Stomach smooth muscle (tissue), 2 donors: ENCODE data around the gene MRPL23.

Source experiments
- H3K27ac ChIP-seq: one replicate; pipeline ENCODE4 v1.7.0; 2013; ENCODE audit warnings: mild to moderate bottlenecking, low read length, inconsistent platforms
- H3K27me3 ChIP-seq, 2 donors: one replicate each; pipeline ENCODE4 v1.7.0; 2013; ENCODE audit warnings: low read length in 2 of 2; ENCODE audit not compliant: insufficient read depth in 2 of 2, control insufficient read depth in 1 of 2
- H3K36me3 ChIP-seq, 2 donors: one replicate each; pipeline ENCODE4 v1.7.0; 2013; ENCODE audit warnings: low read length in 2 of 2; ENCODE audit not compliant: control insufficient read depth in 2 of 2, insufficient read depth in 2 of 2
- H3K4me1 ChIP-seq: one replicate; pipeline ENCODE4 v1.7.0; 2013; ENCODE audit warnings: low read length; ENCODE audit not compliant: control insufficient read depth, insufficient read depth
- H3K4me3 ChIP-seq, 2 donors: one replicate each; pipeline ENCODE4 v1.7.0; 2013; ENCODE audit warnings: low read length in 2 of 2
- H3K9ac ChIP-seq, 2 donors: one replicate each; pipeline ENCODE4 v1.7.0; 2013; ENCODE audit warnings: low read length in 2 of 2, mild to moderate bottlenecking in 1 of 2
- H3K9me3 ChIP-seq, 2 donors: one replicate each; pipeline ENCODE4 v1.7.0; 2013; ENCODE audit warnings: low read length in 2 of 2; ENCODE audit not compliant: control insufficient read depth in 2 of 2
- donor health status: healthy.
- donor health status: Pancreatic carcinoma.

Gene MRPL23

DNA sequence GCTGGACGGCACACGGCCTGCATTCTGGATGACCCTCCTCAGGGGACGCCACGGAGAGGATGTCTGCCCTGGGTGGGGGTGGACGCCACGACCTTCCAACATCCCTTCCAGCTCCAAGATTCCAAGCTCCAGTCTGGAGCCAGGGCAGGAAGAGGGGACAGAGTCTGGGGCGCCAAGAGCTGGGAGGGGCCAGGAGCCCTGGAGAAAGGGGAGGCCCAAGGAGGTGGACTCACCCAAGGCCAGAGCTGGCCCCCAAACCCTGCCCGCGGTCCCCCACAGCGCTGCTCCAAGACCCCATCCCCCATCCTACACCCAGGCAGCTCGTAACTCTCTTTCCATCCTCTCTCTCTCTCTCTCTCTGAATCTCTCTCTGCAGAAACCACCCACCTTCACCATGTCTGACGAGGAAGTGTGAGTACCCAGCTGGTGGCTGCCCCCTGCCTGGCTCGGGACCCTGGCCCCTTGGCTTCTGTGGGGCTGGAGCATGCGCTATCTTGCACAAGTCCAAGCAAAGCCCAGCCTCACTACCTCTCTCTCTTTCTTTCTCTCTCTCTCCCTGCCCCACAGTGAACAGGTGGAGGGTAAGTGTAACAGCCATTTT, 24.6 kb upstream of the MRPL23 start:
- no peaks in the 10 kb centered on the region for H3K36me3 ChIP-seq
- H3K27me3 ChIP-seq: no peaks in the 10 kb centered on the region
- H3K4me1 ChIP-seq: peaks cover 23% of the 10 kb centered on the region
- H3K9me3 ChIP-seq: no peaks in the 10 kb centered on the region
- H3K9ac ChIP-seq: no peak overlapping the region
- no peak overlapping the region for H3K4me3 ChIP-seq
- no peak overlapping the region for H3K27ac ChIP-seq

GRCh38 chr11:1923201-1923956, 23.8 kb upstream of the MRPL23 start:
- no peak overlapping the region for H3K9ac ChIP-seq
- H3K27ac ChIP-seq: no peak overlapping the region
- peaks cover 25% of the 10 kb centered on the region for H3K4me1 ChIP-seq

GRCh38 chr11:1924181-1924580, 23.0 kb upstream of the MRPL23 start:
- Histone ChIP-seq H3K4me1 (peaks cover 25% of the 10 kb centered on the region), H3K27me3 (no peaks in the 10 kb centered on the region), H3K9ac (no peak overlapping the region), H3K27ac (no peak overlapping the region), H3K4me3 (no peak overlapping the region), H3K9me3 (no peaks in the 10 kb centered on the region), H3K36me3 (no peaks in the 10 kb centered on the region)

More at GRCh38 chr11:1923201-1923956, 23.8 kb upstream of the MRPL23 start:
- Histone ChIP-seq H3K4me3 (no peak overlapping the region), H3K27me3 (no peaks in the 10 kb centered on the region), H3K9me3 (no peaks in the 10 kb centered on the region), H3K36me3 (no peaks in the 10 kb centered on the region)

GRCh38 chr11:1924646-1925372, 22.3 kb upstream of the MRPL23 start:
- peaks cover 25% of the 10 kb centered on the region for H3K4me1 ChIP-seq

DNA sequence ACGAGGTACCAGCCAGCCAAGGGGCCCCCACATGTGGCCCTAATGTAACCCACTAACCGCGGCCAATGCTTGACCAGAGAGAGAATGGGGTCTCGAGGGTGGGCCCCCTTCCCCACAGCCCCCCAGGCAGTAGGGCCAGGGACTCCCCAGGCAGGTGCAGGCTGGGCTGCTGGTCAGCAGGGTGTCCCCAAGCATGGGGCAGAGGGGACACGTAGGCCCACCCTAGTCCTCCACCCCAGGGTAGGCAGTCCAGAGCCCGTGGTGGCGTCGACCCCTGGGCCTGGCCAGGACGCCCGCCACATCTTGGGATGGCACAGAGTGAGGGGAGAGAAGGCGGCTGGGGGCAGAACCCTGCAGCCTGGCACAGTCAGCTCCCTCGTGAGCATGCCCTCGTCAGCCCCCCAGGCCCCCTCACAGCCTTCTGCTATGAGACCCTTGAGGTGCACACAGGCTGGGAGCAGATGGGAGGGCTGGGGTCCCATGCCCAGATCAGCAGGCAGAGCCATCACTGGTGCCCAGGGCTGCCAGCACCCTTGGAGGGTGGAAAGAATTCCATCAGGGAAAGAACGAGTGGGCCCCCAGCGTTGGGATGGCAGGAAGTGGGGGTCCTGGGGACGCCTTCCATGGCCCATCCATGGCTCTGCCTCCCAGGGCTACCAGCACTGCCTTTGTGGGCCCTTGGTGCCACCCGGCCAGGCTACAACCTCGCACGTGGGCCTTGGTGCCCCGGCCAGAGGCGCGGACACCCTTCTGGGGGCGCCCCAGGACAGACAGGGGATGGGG, 21.6 kb upstream of the MRPL23 start:
- peaks cover 23% of the 10 kb centered on the region for H3K4me1 ChIP-seq
- no peak overlapping the region for H3K4me3 ChIP-seq

More at GRCh38 chr11:1924646-1925372, 22.3 kb upstream of the MRPL23 start:
- H3K36me3 ChIP-seq: no peaks in the 10 kb centered on the region
- no peak overlapping the region for H3K9ac ChIP-seq
- no peak overlapping the region for H3K4me3 ChIP-seq
- H3K9me3 ChIP-seq: no peaks in the 10 kb centered on the region
- H3K27me3 ChIP-seq: no peaks in the 10 kb centered on the region
- no peak overlapping the region for H3K27ac ChIP-seq

DNA sequence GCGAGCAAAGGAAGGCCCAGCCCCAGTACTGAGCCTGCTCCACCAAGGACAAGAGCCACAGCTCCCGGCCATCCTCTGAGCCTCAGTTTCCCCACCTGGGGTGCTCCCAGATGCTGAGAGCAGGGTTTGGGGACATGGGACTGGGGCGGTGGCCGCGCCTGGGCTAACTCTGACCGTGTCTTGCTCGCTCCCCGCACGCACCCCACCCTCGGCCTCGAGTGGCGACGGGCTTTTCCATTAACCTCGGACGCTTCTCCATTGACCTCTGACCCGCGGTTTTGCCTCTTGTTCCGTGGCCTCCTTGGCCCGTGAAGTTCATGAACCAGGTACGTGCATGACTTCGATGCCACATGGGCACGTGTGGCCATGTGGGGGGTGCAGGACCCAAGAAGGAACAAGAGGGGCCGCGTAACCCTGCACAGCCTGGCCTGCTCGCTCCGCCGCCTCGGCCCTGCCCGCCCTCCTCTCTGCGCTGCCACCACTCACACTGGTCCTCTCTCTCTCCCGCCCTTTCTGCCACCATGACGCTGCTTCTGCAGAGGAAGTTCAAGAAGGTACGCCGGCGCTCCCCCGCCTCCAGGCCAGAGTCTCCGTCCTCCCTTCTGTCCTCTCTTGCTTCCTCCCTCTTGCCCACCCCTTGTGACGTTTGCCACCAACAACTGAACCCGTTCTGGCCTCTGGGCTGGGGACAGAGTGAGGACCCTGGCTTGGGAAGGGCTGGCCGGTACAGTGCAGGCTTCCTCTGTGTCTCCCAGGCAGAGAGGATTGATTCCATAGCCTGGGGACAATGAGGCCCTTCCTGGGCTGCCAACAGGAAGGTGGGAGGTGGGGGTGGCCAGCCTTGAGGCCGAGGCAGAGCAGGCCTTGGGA, 20.7 kb upstream of the MRPL23 start:
- Histone ChIP-seq H3K9me3 (no peaks in the 10 kb centered on the region), H3K9ac (no peak overlapping the region), H3K27ac (no peak overlapping the region), H3K4me3 (no peak overlapping the region), H3K36me3 (no peaks in the 10 kb centered on the region), H3K4me1 (peaks cover 18% of the 10 kb centered on the region), H3K27me3 (no peaks in the 10 kb centered on the region)

More for the DNA sequence above, 21.6 kb upstream of the MRPL23 start:
- Histone ChIP-seq H3K36me3 (no peaks in the 10 kb centered on the region), H3K9me3 (no peaks in the 10 kb centered on the region), H3K9ac (no peak overlapping the region), H3K27ac (no peak overlapping the region), H3K27me3 (no peaks in the 10 kb centered on the region)

GRCh38 chr11:1927026-1927847, 19.9 kb upstream of the MRPL23 start:
- H3K4me1 ChIP-seq: peaks cover 12% of the 10 kb centered on the region
- H3K27ac ChIP-seq: no peak overlapping the region
- H3K36me3 ChIP-seq: no peaks in the 10 kb centered on the region
- H3K9ac ChIP-seq: no peak overlapping the region
- no peak overlapping the region for H3K4me3 ChIP-seq
- no peaks in the 10 kb centered on the region for H3K27me3 ChIP-seq
- no peaks in the 10 kb centered on the region for H3K9me3 ChIP-seq

DNA sequence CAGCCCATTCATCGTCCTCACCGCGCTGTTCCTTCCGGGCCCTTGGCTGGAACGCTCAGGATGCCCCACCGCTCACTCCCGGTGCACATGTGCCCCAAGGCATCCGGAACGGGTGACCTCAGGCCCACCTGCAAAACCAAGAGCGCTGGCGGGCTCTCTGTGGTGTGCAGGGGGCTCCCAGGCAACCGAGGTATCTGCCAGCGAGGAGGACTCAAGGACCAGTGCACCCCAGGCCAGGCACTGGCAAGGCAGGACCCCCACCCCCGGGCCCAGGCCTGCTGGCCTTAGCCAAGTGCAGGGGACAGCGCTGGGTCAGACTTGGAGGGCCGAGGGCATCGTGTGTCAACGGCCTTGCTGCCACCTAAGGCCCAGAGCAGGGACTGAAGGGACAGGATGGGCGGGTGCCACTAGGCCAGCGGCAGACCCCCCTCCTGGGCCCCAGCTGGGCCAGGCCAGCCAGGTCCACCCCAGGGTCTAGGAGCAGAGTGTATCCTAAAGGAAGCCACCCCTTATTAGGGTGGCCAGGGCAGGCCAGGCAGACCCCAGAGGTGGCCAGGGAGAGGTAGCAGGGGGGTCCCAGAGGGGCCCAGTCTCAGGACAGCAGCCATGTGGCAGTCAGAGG, 19.2 kb upstream of the MRPL23 start:
- Histone ChIP-seq H3K9ac (no peak overlapping the region), H3K27me3 (peaks cover 0 to 2% of the 10 kb centered on the region in 2 donors), H3K27ac (no peak overlapping the region), H3K36me3 (no peaks in the 10 kb centered on the region), H3K4me3 (no peak overlapping the region), H3K9me3 (no peaks in the 10 kb centered on the region), H3K4me1 (peaks cover 12% of the 10 kb centered on the region)

GRCh38 chr11:1928470-1928890, 18.7 kb upstream of the MRPL23 start:
- Histone ChIP-seq H3K27me3 (peaks cover 0 to 2% of the 10 kb centered on the region in 2 donors), H3K9me3 (no peaks in the 10 kb centered on the region), H3K36me3 (no peaks in the 10 kb centered on the region), H3K4me3 (no peak overlapping the region), H3K9ac (no peak overlapping the region), H3K27ac (no peak overlapping the region), H3K4me1 (peaks cover 12% of the 10 kb centered on the region)
